HuH-7 (cell line): ENCODE results near the gene AUTS2.

ENCODE experiments used
- DNase-seq: peaks from one replicate; pipeline ENCODE4 v3.0.0; 2011; ENCODE audit warnings: low spot score

Gene AUTS2

DNA sequence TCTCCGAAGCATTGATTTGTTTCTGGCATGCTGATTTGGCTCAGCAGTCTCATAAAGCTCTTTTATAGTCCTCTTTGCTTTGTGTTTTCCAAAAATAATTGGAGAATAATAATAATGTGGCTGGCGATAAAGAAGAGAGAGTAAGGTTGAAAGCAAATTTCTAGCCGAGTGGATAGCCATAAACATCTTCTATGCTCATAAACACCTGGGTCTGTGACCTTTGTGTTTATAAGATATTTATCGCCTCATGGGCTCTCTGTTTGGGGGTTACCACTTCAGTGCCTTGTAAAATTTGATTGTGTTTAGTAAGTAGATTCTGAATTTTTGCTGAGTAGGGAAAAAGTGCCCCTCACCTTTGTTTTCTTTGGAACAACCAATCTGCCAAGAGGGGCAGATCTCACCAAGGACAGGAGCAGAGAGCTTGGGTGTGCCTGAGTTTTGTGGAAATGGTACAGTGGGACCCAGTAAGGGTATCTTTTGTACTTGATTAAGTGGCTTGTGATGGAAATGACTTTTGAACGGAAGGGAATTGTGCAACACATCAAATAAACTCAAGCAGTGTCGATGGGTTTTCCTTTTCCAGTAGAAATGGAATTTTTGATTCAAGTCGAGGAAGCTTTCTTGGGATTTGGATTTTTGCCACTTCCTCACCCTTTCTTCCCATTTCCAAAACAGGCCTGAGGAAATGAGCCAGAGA is 220.5 kb downstream of the AUTS2 start:
- no peak for DNase-seq

DNA sequence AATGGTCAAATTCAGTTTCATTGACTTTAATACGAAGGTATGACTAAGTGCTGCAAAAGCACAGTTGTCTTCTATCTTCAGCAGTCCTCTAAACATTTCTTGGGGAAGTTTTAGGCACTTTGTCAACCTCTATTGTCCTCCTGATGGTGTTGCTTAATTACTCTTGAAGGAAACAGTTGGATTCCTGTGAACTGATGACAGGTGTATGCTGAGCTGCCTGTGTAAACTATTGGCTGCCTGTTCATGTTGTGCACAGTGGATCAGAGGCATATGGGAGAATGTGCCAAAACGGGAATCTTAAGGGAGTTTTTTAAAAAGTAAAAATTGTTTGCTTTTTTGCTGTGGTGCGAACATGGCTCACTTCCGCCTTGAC is 221.0 kb downstream of the AUTS2 start:
- no peak for DNase-seq

- no peak for DNase-seq
These were observed 222.4 kb downstream of the AUTS2 start for GRCh38 chr7:69820479-69821192.

GRCh38 chr7:69822386-69822785 is 224.1 kb downstream of the AUTS2 start:
- no peak for DNase-seq

DNA sequence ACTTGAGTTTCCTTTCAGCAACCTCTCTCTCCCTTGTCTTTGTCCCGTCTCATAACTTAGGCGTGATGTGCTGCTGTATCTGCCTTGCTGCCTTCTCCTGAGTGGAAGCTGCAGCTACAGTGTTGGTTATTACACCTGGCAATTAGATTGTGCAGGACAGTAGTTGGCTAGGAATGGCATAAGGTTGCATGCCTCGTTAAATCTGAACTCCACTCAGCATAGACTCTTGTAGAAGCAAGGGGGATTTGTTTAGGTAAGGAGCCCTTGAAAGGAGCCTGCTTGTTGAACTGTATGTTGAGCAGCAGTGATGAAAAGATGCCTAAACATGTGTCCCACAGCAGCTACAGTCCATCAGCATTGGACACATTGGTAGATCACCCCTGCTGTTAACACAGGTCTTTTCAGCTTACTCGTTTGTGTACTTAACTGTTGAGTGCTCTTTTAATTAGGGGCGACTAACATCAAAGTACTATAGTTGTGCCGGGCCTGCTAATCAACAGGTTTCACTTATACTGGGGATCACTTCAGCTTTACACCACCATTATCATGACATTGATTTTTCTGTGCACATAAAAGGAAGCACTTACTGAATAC is 225.0 kb downstream of the AUTS2 start:
- DNase-seq, result no peak

DNA sequence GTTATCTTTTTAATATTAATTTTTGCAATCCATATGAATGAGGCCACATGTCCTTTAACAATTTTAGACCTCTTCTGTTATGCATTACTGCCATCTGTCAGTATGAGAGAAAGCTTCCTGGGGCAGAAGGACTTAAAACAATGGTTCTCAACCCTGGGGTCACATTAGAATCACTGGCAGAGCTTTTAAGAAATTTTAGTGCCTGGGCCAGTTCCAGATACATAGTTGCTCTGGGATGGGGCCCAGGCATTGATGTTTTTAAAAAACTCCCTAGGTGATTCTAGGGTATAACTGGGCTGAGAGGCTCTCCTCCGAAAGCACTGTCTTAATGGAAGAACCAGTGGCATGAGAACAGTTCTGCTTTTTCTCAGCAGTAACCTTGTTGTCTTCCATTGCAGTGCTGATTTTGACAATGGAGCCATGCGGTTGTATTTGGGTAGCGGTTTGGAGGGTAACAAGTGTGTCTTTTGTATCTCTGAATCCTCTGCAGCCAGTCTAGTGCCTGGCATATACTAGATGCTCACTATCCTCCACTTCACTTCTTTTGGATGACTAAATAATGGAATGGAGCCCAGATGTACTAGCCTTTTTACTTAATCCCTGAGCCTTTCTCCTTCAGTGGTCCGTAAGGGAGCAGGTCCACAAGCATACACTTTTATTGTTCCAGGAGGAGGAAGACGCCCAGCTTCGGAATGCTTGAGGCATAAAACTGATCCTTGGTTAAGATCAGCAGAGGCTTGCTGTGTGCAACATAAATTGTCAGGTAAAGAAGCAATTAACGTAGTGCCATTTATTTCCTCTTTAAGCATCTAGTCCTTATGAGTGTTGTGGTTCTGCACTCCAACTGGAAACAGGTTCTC is 227.1 kb downstream of the AUTS2 start:
- no peak for DNase-seq

- DNase-seq, result no peak
These were observed 228.0 kb downstream of the AUTS2 start for GRCh38 chr7:69826283-69826682.

DNA sequence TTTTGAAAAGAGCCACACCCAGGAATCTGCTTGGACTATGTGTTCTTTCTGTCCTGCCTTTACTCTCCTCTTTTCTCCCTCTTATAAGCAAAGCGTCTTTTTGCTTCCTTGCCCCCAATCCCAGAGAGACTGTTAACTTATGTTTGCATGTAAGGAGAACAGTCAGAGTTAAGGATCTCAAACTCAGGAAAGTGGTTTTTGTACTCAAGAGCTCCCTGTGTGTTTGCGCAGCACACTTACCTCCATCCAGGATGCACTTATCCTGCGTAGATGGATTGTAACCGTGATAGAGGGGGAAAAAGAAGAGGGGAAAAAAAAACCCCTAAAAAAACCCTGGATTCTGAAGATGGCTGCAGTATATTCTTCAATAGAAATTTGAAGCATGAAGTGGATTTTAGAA is 228.9 kb downstream of the AUTS2 start:
- no peak for DNase-seq

- no peak for DNase-seq
These were observed 229.3 kb downstream of the AUTS2 start for GRCh38 chr7:69827558-69827957.

DNA sequence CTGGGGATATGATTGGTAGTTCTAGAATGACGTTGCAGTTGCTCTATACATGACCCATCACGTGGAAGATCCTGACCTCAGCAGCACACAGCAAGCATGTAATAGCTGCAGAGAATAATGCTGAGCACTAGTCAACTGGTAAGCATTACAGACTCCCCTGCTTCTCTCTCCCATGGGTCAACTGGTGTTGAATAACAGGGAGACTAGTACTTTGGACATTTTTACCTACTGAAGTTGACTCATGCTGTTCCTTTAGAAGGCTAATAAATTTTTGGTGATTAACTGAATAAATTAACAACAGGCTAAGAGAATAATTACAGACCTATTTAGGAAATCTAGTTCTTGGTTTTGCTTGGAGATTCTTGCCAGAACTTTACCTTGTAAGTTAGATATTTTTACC is 234.1 kb downstream of the AUTS2 start:
- DNase-seq, result no peak

DNA sequence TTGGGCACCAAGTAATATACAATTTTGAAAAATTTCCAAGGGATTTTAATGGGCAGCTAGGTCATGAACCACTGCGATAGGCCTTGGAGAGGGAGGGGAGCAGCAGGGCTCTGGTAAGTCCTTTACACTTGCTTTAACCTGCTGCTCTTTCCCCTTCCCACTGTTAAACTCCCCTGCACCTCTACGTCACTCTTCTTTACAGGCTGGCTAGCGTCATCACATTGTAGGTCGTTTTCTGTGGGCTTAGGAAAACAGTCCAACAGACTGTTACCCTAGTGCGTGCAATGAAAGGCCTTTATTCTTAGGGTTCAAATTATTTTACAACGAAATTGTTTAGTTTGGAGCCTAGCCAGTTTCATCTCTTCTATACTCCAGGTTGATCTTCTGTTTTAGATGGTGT is 235.7 kb downstream of the AUTS2 start:
- no peak for DNase-seq

DNA sequence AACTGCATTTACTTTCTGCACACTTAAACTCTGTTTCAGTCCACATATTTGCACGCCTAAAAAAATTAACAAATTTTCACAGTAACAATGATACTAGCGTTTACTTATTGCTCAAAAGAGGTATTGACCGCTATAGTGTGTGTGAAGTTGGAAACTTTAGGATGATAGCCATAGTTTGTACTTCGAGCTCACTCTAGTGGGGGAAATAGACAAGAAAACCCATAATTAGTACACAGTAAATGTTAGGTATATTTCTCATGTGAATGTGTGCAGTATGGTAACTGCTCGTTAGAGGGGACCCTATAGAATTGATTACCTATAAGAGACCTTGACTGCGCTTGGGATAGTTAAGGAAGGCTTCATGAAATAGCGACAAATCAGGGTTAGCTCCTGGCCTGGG is 238.4 kb downstream of the AUTS2 start:
- DNase-seq, result no peak

- no peak for DNase-seq
These were observed 239.3 kb downstream of the AUTS2 start for GRCh38 chr7:69837387-69838068.

DNA sequence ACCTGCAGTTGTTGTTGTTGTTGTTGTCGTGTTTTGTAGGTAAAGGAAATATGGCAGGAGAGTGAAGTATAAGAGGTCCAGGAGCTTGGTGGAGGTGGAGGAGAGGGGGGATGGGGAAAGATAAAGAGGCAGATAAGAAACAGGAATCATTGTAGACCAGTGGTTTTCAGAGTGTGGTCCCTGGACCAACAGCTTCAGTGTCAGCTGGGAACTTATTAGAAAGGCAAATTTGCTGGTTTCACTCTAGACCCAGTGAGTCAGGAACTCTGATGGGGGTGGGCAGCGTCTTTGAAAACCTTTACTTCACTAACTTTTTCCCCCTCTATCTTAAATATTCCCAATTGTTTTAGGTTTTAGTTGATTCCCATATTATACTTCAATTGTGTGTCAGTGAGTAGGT is 241.5 kb downstream of the AUTS2 start:
- DNase-seq, result no peak

DNA sequence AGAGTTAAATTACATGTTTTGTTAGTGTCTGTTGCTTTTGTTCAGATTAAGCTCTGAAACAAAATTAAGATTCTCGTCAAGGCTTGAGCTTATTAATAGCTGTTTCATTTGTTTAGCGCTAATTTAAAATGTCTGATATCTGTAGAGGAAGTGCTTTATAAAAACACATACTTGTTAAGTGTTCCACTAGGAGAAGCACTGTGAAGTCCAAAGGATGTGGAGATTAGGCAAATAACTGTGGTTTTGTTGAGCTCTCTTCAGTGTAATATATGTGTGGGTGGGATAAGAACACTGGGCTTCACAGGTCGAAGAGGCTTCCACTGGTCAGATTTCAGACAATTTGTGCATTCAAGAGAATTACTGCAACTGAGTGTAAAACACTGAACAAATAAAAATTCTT is 242.0 kb downstream of the AUTS2 start:
- no peak for DNase-seq

- no peak for DNase-seq
These were observed 245.4 kb downstream of the AUTS2 start for GRCh38 chr7:69843653-69844052.

GRCh38 chr7:69844264-69844868 is 246.1 kb downstream of the AUTS2 start:
- DNase-seq, result no peak

DNA sequence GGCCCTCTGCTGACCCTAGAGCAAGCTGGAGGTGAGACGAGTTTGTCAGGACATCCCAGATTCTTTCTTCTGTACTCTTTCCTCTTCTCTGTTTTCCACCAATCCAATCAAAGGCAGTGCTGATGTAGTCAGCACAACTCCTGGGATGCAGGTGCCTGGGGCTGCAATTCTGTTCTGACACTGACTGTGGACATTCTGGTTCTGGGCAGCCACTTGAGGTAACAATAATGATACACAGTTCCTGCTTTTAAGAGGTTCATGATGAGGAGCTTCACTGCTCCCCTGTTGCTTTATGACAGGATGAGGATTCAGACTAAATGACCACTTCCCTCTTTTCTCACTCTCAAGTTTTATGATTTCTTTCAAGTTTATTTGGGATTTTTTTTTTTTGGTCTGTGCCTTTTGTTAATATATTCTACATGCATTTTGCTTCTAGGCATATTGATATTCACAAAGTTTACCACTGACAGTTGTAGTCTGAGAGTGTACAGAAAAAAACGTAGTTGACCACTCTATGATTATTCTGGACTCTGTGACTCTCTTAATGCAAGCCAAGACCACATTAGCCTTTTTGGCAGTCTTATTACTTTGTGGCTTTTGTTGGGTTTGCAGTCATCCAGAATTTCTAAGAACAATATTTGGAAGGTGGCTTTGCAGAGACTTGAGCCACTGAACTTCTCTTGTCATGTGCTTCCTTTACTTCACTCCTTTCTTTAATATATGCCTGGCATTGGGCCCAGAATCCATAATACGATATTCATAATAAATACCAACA is 247.6 kb downstream of the AUTS2 start:
- no peak for DNase-seq

- DNase-seq, result no peak
These were observed 249.8 kb downstream of the AUTS2 start for GRCh38 chr7:69847921-69848612.

DNA sequence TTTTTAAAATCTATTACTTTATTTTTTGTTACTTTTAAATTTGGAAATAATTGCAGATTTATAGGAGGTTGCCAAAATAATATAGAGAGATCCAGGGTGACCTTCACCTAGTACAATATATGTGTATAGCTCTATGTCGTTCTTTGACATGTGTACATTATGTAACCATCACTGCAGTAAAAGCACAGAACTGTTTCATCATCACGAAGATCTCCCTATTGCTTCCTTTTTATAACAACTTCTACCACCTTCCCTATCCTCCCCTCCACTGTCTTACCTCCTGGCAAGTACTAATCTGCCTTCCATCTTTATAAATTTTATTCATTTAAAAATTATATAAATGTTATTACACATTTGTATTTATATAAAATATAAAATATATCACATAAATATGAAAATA is 251.0 kb downstream of the AUTS2 start:
- DNase-seq, result no peak
